GM18505 (cell line): ENCODE results near the gene FZD1.

Source experiments
- ATAC-seq: cut with Tn5 transposase; IDR thresholded peaks from one replicate; pipeline ENCODE4 v1.9.1; 2021; ENCODE audit not compliant: unreplicated experiment
- POLR2A ChIP-seq: IDR thresholded peaks from 4 replicates; pipeline ENCODE4 v1.6.1; 2011; ENCODE audit warnings: borderline replicate concordance; ENCODE audit not compliant: insufficient read depth, insufficient read length; ENCODE audit errors: extremely low read depth

The FZD1 gene

DNA sequence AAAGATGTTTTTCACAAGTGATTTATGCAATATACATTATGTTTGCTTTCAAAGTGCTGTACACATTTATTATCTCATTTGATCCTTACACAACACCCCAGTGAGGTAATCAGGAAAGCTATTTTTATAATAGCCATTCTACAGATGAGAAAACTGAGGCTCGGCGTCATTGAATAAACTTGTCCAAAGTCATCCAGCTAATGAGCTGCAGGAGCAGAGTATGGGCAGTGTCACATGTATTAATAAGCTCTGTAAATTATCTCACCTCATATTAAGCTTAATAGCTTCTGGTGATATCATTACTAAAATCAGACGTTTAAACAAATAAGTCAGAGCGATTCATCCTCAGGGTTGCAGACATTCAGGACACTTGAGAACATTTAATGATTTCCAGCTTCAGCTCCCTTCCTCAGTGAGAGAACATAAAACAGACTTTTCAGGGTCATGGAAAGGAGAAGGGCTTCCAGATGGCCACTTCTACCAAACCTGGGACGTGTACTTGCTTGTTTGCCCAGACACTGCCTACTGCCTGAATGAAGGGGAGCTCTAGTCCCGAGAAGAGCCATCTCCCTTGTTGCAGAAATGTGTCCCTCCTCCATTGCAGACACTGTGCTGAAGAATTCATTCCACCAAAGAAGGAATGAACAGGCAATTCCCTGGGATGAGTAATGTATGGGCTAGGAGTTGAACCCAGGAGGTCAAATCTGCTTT, 20.5 kb upstream of the FZD1 start:
- TF ChIP-seq POLR2A: no peak
- no peak for ATAC-seq

DNA sequence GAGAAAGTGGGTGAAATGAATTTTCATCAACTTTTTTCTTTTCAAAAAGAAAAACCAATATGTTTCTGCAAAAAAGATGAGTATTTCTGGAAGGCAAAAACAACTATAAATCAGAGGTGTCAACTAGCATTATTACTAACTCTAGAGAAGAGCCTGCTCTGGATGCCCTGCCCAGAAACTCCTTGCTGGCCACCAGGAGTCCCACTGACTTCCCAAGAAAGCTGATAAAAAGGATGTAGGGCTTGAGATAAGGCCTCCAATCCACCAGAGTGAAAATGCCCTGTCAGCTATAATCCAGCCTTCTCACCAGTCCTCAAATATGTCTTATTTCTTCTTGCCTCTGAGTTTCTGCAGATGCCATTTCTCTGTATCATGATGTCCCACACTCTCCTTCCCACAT, 16.7 kb upstream of the FZD1 start:
- no peak for ATAC-seq
- no peak for TF ChIP-seq POLR2A

DNA sequence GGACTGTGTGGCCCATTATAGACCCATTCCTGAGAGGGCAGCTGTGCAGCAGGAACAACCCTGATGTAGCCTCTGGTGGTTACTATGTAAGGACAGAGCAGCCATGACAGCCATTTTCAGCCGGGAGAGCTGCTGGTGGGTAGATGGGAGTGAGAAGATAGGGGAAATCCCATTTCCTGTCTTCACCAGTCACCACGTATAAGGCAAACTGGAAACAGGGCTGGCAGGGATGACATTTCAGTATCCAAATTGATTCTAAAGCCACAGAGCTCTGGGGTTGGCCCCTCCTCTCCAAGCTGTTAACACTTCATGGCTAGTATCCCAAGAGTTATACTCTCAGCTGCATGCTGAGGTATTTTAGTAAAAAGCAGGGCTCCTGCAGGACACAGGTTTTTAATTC, 15.2 kb upstream of the FZD1 start:
- ATAC-seq: no peak
- no peak for TF ChIP-seq POLR2A

GRCh38 chr7:91249506-91250233, 14.6 kb upstream of the FZD1 start:
- no peak for TF ChIP-seq POLR2A
- ATAC-seq: no peak

DNA sequence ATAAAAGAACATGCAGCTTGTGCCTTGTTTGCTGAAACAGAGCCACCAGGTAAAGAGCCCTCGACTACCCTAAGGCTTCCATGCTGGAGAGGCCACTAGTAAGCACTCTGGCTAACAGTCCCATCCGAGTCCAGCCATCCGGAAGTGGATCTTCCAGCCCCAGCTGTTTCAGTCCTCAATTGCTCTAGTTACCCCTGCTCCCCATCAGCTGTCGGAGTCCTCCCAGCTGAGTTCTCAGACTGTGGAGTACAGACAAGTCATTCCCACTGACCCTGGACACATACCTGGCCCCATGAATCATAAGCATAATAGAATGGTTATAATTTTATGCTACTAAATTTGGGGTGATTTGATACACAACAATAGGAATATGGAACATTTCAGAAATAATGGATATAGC, 13.5 kb upstream of the FZD1 start:
- no peak for ATAC-seq
- TF ChIP-seq POLR2A: no peak

DNA sequence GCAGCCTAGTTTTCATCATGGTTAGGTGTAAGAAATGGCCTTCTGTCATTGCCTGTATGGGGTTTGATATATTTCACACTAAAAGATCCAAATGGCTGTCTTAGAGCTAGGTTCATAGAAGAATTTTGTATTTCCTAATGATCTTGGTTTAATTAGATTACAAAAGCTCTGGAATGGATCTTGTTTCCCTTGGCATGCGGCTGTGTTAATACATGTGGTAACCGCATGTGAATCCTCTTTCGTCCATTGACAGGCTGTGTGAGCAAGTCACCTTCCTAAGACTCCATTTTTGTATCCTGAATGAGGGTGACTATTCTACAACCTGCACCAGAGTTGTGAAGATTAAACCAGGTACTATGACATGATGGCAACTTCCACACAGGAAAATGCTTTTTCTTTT, 12.4 kb upstream of the FZD1 start:
- no peak for TF ChIP-seq POLR2A
- ATAC-seq: no peak

DNA sequence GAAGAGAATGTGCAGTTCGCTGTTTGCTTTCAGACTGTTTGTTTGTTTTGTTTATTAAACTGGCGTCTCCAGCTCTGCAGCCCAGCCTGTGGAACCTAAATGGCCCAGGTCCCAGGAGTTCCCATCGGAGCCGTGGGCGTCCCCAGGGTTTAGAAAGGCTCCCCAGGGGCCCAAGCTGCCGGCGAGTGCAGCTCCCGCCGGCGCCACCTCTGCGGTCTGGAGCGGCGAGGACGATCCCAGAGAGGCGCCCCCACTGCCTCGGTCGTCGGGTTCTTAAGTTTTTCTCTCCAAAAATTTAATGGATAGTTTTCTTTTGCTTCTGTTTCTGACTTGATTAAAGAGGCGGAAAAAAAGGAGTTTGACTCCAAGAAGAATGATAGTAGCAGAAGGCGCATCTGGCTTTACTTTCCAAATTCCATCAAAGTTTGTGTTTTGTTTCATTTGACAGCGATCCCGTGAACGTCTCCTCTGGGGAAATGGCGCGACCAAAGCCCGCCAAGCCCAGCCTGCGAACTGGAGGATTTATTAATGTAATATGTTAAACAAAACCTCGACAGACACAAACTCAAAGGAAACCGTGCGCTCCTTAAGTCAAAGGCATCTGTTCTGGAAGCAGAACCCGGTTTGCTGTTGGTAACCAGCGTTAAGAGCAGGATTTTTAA, 718 bp upstream of the FZD1 start:
- no peak for ATAC-seq
- no peak for TF ChIP-seq POLR2A

- no peak for TF ChIP-seq POLR2A
- ATAC-seq: peak; percentile 36
Measured at GRCh38 chr7:91264924-91265681, 870 bp downstream of the FZD1 start.

DNA sequence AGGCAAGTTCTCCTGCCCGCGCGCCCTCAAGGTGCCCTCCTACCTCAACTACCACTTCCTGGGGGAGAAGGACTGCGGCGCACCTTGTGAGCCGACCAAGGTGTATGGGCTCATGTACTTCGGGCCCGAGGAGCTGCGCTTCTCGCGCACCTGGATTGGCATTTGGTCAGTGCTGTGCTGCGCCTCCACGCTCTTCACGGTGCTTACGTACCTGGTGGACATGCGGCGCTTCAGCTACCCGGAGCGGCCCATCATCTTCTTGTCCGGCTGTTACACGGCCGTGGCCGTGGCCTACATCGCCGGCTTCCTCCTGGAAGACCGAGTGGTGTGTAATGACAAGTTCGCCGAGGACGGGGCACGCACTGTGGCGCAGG, 1.4 kb downstream of the FZD1 start:
- no peak for TF ChIP-seq POLR2A
- no peak for ATAC-seq

DNA sequence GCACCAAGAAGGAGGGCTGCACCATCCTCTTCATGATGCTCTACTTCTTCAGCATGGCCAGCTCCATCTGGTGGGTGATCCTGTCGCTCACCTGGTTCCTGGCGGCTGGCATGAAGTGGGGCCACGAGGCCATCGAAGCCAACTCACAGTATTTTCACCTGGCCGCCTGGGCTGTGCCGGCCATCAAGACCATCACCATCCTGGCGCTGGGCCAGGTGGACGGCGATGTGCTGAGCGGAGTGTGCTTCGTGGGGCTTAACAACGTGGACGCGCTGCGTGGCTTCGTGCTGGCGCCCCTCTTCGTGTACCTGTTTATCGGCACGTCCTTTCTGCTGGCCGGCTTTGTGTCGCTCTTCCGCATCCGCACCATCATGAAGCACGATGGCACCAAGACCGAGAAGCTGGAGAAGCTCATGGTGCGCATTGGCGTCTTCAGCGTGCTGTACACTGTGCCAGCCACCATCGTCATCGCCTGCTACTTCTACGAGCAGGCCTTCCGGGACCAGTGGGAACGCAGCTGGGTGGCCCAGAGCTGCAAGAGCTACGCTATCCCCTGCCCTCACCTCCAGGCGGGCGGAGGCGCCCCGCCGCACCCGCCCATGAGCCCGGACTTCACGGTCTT, 1.9 kb downstream of the FZD1 start:
- TF ChIP-seq POLR2A: no peak
- no peak for ATAC-seq

GRCh38 chr7:91266689-91267090, 2.5 kb downstream of the FZD1 start:
- TF ChIP-seq POLR2A: no peak
- ATAC-seq: no peak

DNA sequence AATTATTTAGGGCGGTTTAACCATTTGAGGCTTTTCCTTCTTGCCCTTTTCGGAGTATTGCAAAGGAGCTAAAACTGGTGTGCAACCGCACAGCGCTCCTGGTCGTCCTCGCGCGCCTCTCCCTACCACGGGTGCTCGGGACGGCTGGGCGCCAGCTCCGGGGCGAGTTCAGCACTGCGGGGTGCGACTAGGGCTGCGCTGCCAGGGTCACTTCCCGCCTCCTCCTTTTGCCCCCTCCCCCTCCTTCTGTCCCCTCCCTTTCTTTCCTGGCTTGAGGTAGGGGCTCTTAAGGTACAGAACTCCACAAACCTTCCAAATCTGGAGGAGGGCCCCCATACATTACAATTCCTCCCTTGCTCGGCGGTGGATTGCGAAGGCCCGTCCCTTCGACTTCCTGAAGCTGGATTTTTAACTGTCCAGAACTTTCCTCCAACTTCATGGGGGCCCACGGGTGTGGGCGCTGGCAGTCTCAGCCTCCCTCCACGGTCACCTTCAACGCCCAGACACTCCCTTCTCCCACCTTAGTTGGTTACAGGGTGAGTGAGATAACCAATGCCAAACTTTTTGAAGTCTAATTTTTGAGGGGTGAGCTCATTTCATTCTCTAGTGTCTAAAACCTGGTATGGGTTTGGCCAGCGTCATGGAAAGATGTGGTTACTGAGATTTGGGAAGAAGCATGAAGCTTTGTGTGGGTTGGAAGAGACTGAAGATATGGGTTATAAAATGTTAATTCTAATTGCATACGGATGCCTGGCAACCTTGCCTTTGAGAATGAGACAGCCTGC, 3.1 kb downstream of the FZD1 start:
- ATAC-seq: no peak
- TF ChIP-seq POLR2A: no peak
